Left ventricle myocardium inferior (tissue), 1 donor: Measurements from ENCODE around the gene P2RX2. TPM values are rescaled to one million over a fixed set of nuclear protein-coding genes. Genes with fewer than 3 reads are reported as not detected.
"Not testable (repeated sequence)": the region's sequence is repeated elsewhere in the genome, so short reads cannot be mapped to it uniquely, and the experiment has no call there.

Experiments
- DNase-seq: peaks from one replicate; pipeline ENCODE4 v3.0.0-alpha.2; 2020
- H3K27ac ChIP-seq: fragments of 200-600 bp; replicated peaks from 2 replicates; pipeline ENCODE4 v1.8.0; 2021
- H3K27me3 ChIP-seq: fragments of 200-600 bp; 2 replicates; pipeline ENCODE4 v1.8.0; 2021; ENCODE audit warnings: low read depth
- H3K36me3 ChIP-seq: fragments of 200-600 bp; 2 replicates; pipeline ENCODE4 v1.8.0; 2021
- H3K4me1 ChIP-seq: fragments of 200-600 bp; 2 replicates; pipeline ENCODE4 v1.8.0; 2021
- H3K4me3 ChIP-seq: fragments of 200-600 bp; 2 replicates; pipeline ENCODE4 v1.8.0; 2021; ENCODE audit warnings: mild to moderate bottlenecking, moderate library complexity
- H3K9me3 ChIP-seq: fragments of 200-600 bp; replicated peaks from 2 replicates; pipeline ENCODE4 v1.8.0; 2021
- CTCF ChIP-seq: fragments of 200-600 bp; IDR thresholded peaks from 2 replicates; pipeline ENCODE4 v1.8.0; 2021; ENCODE audit warnings: antibody characterized with exemption, mild to moderate bottlenecking, borderline replicate concordance
- intact Hi-C: fragments of 100-400 bp; cut with micrococcal nuclease; formaldehyde crosslinking; loops from one replicate; pipeline ENCODE4 v1.11.0; 2022
- total RNA-seq: library from RNA; stranded (reverse); fragmentation: NEBNext Ultra II Directional; extraction: Animal tissue kit (Norgen Biotek cat#: 25700); gene quantifications from one replicate; pipeline ENCODE4 v1.2.1, GENCODE V29; 2021
- donor health status: DM: no; HTN: yes; CAD: no; lungs with severe emphysema.

P2RX2 gene
- total RNA-seq, 1 donor from 2014 or later, result not detected

- H3K27me3 ChIP-seq, result peaks cover 65% of the 10 kb centered on the region
- peaks cover 2% of the 10 kb centered on the region for H3K9me3 ChIP-seq
- no peaks in the 10 kb centered on the region for H3K36me3 ChIP-seq
- no peak for TF ChIP-seq CTCF
- H3K27ac ChIP-seq, result no peak overlapping the region
- DNase-seq, result peak; percentile 82
- peaks cover 19% of the 10 kb centered on the region for H3K4me1 ChIP-seq
- intact Hi-C loops, result no loop called here
- peak overlapping the region; percentile 33 for H3K4me3 ChIP-seq
These were observed 24.6 kb upstream of the P2RX2 start for GRCh38 chr12:132593938-132594358.

GRCh38 chr12:132595183-132595582, 23.4 kb upstream of the P2RX2 start:
- no peak for DNase-seq
- H3K4me1 ChIP-seq, result peaks cover 23% of the 10 kb centered on the region
- intact Hi-C loops, result no loop called here
- no peaks in the 10 kb centered on the region for H3K36me3 ChIP-seq
- H3K4me3 ChIP-seq, result no peak overlapping the region
- TF ChIP-seq CTCF, result no peak
- no peak overlapping the region for H3K27ac ChIP-seq
- no peaks in the 10 kb centered on the region for H3K9me3 ChIP-seq
- H3K27me3 ChIP-seq, result peaks cover 71% of the 10 kb centered on the region

- peaks cover 76% of the 10 kb centered on the region for H3K27me3 ChIP-seq
These were observed 22.6 kb upstream of the P2RX2 start for GRCh38 chr12:132596016-132596415.

GRCh38 chr12:132597333-132598316, 21.0 kb upstream of the P2RX2 start:
- no peak for TF ChIP-seq CTCF
- no peak overlapping the region for H3K27ac ChIP-seq
- H3K27me3 ChIP-seq, result peaks cover 76% of the 10 kb centered on the region
- no peaks in the 10 kb centered on the region for H3K9me3 ChIP-seq
- H3K36me3 ChIP-seq, result no peaks in the 10 kb centered on the region
- peaks cover 38% of the 10 kb centered on the region for H3K4me1 ChIP-seq
- no peak for DNase-seq
- peak overlapping the region; percentile 58 for H3K4me3 ChIP-seq
- intact Hi-C loops, result no loop called here

More at GRCh38 chr12:132596016-132596415, 22.6 kb upstream of the P2RX2 start:
- no peak for TF ChIP-seq CTCF
- no peak for DNase-seq
- Histone ChIP-seq H3K36me3 (no peaks in the 10 kb centered on the region), H3K4me3 (no peak overlapping the region), H3K27ac (no peak overlapping the region), H3K4me1 (peaks cover 31% of the 10 kb centered on the region), H3K9me3 (no peaks in the 10 kb centered on the region)
- intact Hi-C loops, result no loop called here

- H3K4me3 ChIP-seq, H3K9me3 ChIP-seq, intact Hi-C loops, H3K36me3 ChIP-seq, DNase-seq, H3K27ac ChIP-seq: not testable (repeated sequence)
- peaks cover 80% of the 10 kb centered on the region for H3K27me3 ChIP-seq
- peaks cover 48% of the 10 kb centered on the region for H3K4me1 ChIP-seq
These were observed 19.1 kb upstream of the P2RX2 start for GRCh38 chr12:132599502-132599901.
